Parathyroid adenoma (tissue), 2 donors: ENCODE data around the gene RNF26.

Experiments used
- H2AFZ ChIP-seq: fragments of 300-600 bp; sonication (generic); one replicate; pipeline ENCODE4 v1.7.0; 2017; ENCODE audit warnings: antibody characterized with exemption, mild to moderate bottlenecking
- H3K27ac ChIP-seq: fragments of 300-600 bp; sonication (generic); one replicate; pipeline ENCODE4 v1.7.0; 2017
- H3K27me3 ChIP-seq: fragments of 300-600 bp; sonication (generic); one replicate; pipeline ENCODE4 v1.7.0; 2017; ENCODE audit warnings: low read length; ENCODE audit not compliant: control insufficient read depth, insufficient read depth
- H3K36me3 ChIP-seq: fragments of 300-600 bp; sonication (generic); one replicate; pipeline ENCODE4 v1.7.0; 2017; ENCODE audit warnings: low read length; ENCODE audit not compliant: control insufficient read depth, insufficient read depth
- H3K4me1 ChIP-seq: fragments of 300-600 bp; sonication (generic); one replicate; pipeline ENCODE4 v1.7.0; 2017; ENCODE audit warnings: control low read depth
- H3K4me2 ChIP-seq: fragments of 300-600 bp; sonication (generic); one replicate; pipeline ENCODE4 v1.7.0; 2017; ENCODE audit warnings: low read length
- H3K4me3 ChIP-seq: fragments of 300-600 bp; sonication (generic); one replicate; pipeline ENCODE4 v1.7.0; 2017; ENCODE audit warnings: low read depth, low read length
- H3K79me2 ChIP-seq: fragments of 300-600 bp; sonication (generic); one replicate; pipeline ENCODE4 v1.7.0; 2017; ENCODE audit warnings: control low read depth
- H3K9ac ChIP-seq: fragments of 300-600 bp; sonication (generic); one replicate; pipeline ENCODE4 v1.7.0; 2017; ENCODE audit warnings: mild to moderate bottlenecking
- H3K9me3 ChIP-seq: fragments of 300-600 bp; sonication (generic); one replicate; pipeline ENCODE4 v1.7.0; 2017; ENCODE audit warnings: low read length; ENCODE audit not compliant: control insufficient read depth
- TF ChIP-seq, protein P1 (sequence below): fragments of 300-600 bp; sonication (generic); IDR thresholded peaks from one replicate; pipeline ENCODE4 v1.7.0; 2017; ENCODE audit warnings: antibody characterized with exemption, mild to moderate bottlenecking
- donor health status: primary hyperparathyroidism.

Gene RNF26

GRCh38 chr11:119320776-119321524 lies 13.4 kb upstream of the RNF26 start:
- Histone ChIP-seq H3K27ac (peak overlapping the region; percentile 70), H2AFZ (peak overlapping the region; percentile 88), H3K9me3 (no peaks in the 10 kb centered on the region), H3K4me2 (peak overlapping the region; percentile 75), H3K9ac (no peak overlapping the region), H3K79me2 (no peaks in the 10 kb centered on the region), H3K27me3 (no peaks in the 10 kb centered on the region), H3K4me1 (peaks cover 4% of the 10 kb centered on the region), H3K36me3 (no peaks in the 10 kb centered on the region), H3K4me3 (peak overlapping the region; percentile 44)
- TF ChIP-seq, protein P1, sequence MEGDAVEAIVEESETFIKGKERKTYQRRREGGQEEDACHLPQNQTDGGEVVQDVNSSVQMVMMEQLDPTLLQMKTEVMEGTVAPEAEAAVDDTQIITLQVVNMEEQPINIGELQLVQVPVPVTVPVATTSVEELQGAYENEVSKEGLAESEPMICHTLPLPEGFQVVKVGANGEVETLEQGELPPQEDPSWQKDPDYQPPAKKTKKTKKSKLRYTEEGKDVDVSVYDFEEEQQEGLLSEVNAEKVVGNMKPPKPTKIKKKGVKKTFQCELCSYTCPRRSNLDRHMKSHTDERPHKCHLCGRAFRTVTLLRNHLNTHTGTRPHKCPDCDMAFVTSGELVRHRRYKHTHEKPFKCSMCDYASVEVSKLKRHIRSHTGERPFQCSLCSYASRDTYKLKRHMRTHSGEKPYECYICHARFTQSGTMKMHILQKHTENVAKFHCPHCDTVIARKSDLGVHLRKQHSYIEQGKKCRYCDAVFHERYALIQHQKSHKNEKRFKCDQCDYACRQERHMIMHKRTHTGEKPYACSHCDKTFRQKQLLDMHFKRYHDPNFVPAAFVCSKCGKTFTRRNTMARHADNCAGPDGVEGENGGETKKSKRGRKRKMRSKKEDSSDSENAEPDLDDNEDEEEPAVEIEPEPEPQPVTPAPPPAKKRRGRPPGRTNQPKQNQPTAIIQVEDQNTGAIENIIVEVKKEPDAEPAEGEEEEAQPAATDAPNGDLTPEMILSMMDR: no peak

GRCh38 chr11:119322360-119322739 lies 12.0 kb upstream of the RNF26 start:
- no peak overlapping the region for H3K4me3 ChIP-seq
- H3K27ac ChIP-seq: no peak overlapping the region
- H3K27me3 ChIP-seq: no peaks in the 10 kb centered on the region
- TF ChIP-seq, protein P1: no peak
- H2AFZ ChIP-seq: no peak overlapping the region
- no peak overlapping the region for H3K9ac ChIP-seq
- H3K79me2 ChIP-seq: no peaks in the 10 kb centered on the region
- peaks cover 4% of the 10 kb centered on the region for H3K4me1 ChIP-seq
- no peak overlapping the region for H3K4me2 ChIP-seq
- H3K9me3 ChIP-seq: no peaks in the 10 kb centered on the region
- no peaks in the 10 kb centered on the region for H3K36me3 ChIP-seq

GRCh38 chr11:119322921-119323531 lies 11.3 kb upstream of the RNF26 start:
- no peak overlapping the region for H3K4me2 ChIP-seq
- H3K9ac ChIP-seq: no peak overlapping the region
- no peaks in the 10 kb centered on the region for H3K36me3 ChIP-seq
- no peak overlapping the region for H2AFZ ChIP-seq
- H3K27ac ChIP-seq: no peak overlapping the region
- no peaks in the 10 kb centered on the region for H3K27me3 ChIP-seq
- TF ChIP-seq, protein P1: no peak
- no peaks in the 10 kb centered on the region for H3K79me2 ChIP-seq
- H3K9me3 ChIP-seq: no peaks in the 10 kb centered on the region
- no peak overlapping the region for H3K4me3 ChIP-seq
- peaks cover 4% of the 10 kb centered on the region for H3K4me1 ChIP-seq

- Histone ChIP-seq H3K27me3 (no peaks in the 10 kb centered on the region), H3K9me3 (no peaks in the 10 kb centered on the region), H3K4me1 (peaks cover 4% of the 10 kb centered on the region), H3K79me2 (no peaks in the 10 kb centered on the region), H3K27ac (no peak overlapping the region), H3K36me3 (no peaks in the 10 kb centered on the region), H3K4me3 (no peak overlapping the region), H3K9ac (no peak overlapping the region), H2AFZ (no peak overlapping the region), H3K4me2 (no peak overlapping the region)
- TF ChIP-seq, protein P1: peak; percentile 52
Observed at GRCh38 chr11:119323532-119324033, 10.7 kb upstream of the RNF26 start.
